HL-60 (cell line): ENCODE measurements around the gene OFD1.
A peak's percentile ranks its signal among the peaks of the same experiment; 100 is the strongest.

Experiments used
- DNase-seq, 2 experiments: peaks; one replicate each; pipeline ENCODE4 v3.0.0-alpha.2; 2010 to 2020; ENCODE audit warnings: low read depth in 1 of 2, low spot score in 1 of 2
- H3K27ac ChIP-seq: fragments of 250-450 bp; sonication (Bioruptor Pico); replicated peaks from 2 replicates; pipeline ENCODE4 v1.5.1; 2020; ENCODE audit warnings: mild to moderate bottlenecking, moderate library complexity
- H3K27me3 ChIP-seq: fragments of 250-450 bp; sonication (Bioruptor Pico); 2 replicates; pipeline ENCODE4 v1.5.1; 2021; ENCODE audit warnings: mild to moderate bottlenecking, moderate library complexity; ENCODE audit not compliant: insufficient read depth, poor library complexity, severe bottlenecking
- H3K4me3 ChIP-seq: replicated peaks from 2 replicates; pipeline ENCODE4 v1.5.1; 2011; ENCODE audit warnings: mild to moderate bottlenecking, control low read depth, low read length; ENCODE audit not compliant: insufficient read depth
- CTCF ChIP-seq: IDR thresholded peaks from one replicate; pipeline ENCODE4 v1.5.1; 2011; ENCODE audit warnings: low read length, control low read depth, inconsistent platforms; ENCODE audit not compliant: insufficient read depth
- GABPA ChIP-seq: IDR thresholded peaks from 2 replicates; pipeline ENCODE4 v1.6.1; 2012; ENCODE audit warnings: low read depth
- POLR2AphosphoS5 ChIP-seq: IDR thresholded peaks from 2 replicates; pipeline ENCODE4 v1.6.1; 2012; ENCODE audit warnings: low read depth
- REST ChIP-seq: IDR thresholded peaks from 2 replicates; pipeline ENCODE4 v1.6.1; 2012; ENCODE audit warnings: low read depth; ENCODE audit not compliant: insufficient replicate concordance
- SPI1 ChIP-seq: IDR thresholded peaks from 2 replicates; pipeline ENCODE4 v1.6.1; 2012; ENCODE audit warnings: low read depth, mild to moderate bottlenecking, borderline replicate concordance

The OFD1 gene

GRCh38 chrX:13732246-13733067, 2.1 kb upstream of the OFD1 start:
- no peak overlapping the region for H3K4me3 ChIP-seq
- H3K27me3 ChIP-seq = no peaks in the 10 kb centered on the region
- no peak for DNase-seq
- TF ChIP-seq POLR2AphosphoS5 (no peak), SPI1 (peak; percentile 44; the same call in 1 of the 2 replicates), GABPA (no peak), CTCF (no peak), REST (no peak)
- H3K27ac ChIP-seq = no peak overlapping the region

GRCh38 chrX:13733506-13733905, 1.0 kb upstream of the OFD1 start:
- Histone ChIP-seq H3K27me3 (no peaks in the 10 kb centered on the region), H3K27ac (peak overlapping the region; percentile 90), H3K4me3 (peak overlapping the region; percentile 57)
- no peak for TF ChIP-seq CTCF
- no peak for TF ChIP-seq SPI1
- no peak for TF ChIP-seq REST
- no peak for TF ChIP-seq POLR2AphosphoS5
- no peak for TF ChIP-seq GABPA
- no peak for DNase-seq

GRCh38 chrX:13741695-13742094, 7.1 kb downstream of the OFD1 start:
- H3K27ac ChIP-seq = peak overlapping the region; percentile 54
- H3K4me3 ChIP-seq = no peak overlapping the region
- no peak for DNase-seq
- TF ChIP-seq SPI1 (no peak), POLR2AphosphoS5 (no peak), CTCF (no peak), REST (no peak), GABPA (no peak)
- H3K27me3 ChIP-seq = no peaks in the 10 kb centered on the region
